T-cell (primary cell): ENCODE data around the gene HOXD13. TPM values are rescaled to one million over a fixed set of nuclear protein-coding genes. Genes with fewer than 3 reads are reported as not detected.

ENCODE experiments used
- ATAC-seq, 4 experiments: fragments of 200-7000 bp in 3 of 4; fragments of 150-1000 bp in 1 of 4; cut with Tn5 transposase; replicated peaks in 1 of 4; 1 replicate in 3 of 4; 2 replicates in 1 of 4; pipeline ENCODE4 v1.10.0; 2021; ENCODE audit warnings: moderate library complexity in 3 of 4, mild to moderate bottlenecking in 2 of 4, moderate number of reproducible peaks in 1 of 4
- CTCF ChIA-PET, 2 donors: fragments of 300-600 bp; sonication (Branson Sonifier 250); formaldehyde crosslinking; loops; one replicate each; lab custom pipeline; 2022; ENCODE audit warnings: antibody characterized with exemption in 2 of 2; lab: Charles Lee
- POLR2A ChIA-PET, 2 donors: fragments of 300-600 bp; sonication (Branson Sonifier 250); formaldehyde crosslinking; loops; one replicate each; lab custom pipeline; 2022; ENCODE audit warnings: antibody characterized with exemption in 2 of 2; lab: Charles Lee
- DNase-seq, 35 experiments: peaks; one replicate each; pipeline versions ENCODE4 v3.0.0 to v3.0.0-alpha.2; 2013 to 2023
- H3K27ac ChIP-seq: one replicate; pipeline ENCODE4 v1.5.1; 2013; ENCODE audit warnings: low read length
- H3K27me3 ChIP-seq, 2 experiments: replicated peaks in 1 of 2; 1 replicate in 1 of 2; 2 replicates in 1 of 2; pipeline versions ENCODE4 v1.6.1 to v1.7.0; 2013; ENCODE audit warnings: low read length in 1 of 2, mixed read lengths in 1 of 2; ENCODE audit not compliant: control insufficient read depth in 2 of 2, insufficient read depth in 2 of 2; ENCODE audit errors: extremely low read depth in 1 of 2
- H3K36me3 ChIP-seq, 2 donors: 1 replicate in 1 of 2; 2 replicates in 1 of 2; pipeline versions ENCODE4 v1.6.1 to v1.7.0; 2013; ENCODE audit warnings: low read length in 1 of 2; ENCODE audit not compliant: control insufficient read depth in 2 of 2, insufficient read depth in 1 of 2; ENCODE audit errors: extremely low read depth in 1 of 2
- H3K4me1 ChIP-seq, 2 experiments: 1 replicate in 1 of 2; 2 replicates in 1 of 2; pipeline versions ENCODE4 v1.6.1 to v1.7.0; 2013; ENCODE audit warnings: low read length in 2 of 2, mixed read lengths in 1 of 2; ENCODE audit not compliant: insufficient read depth in 2 of 2, control insufficient read depth in 1 of 2; ENCODE audit errors: extremely low read depth in 1 of 2
- H3K4me3 ChIP-seq, 2 donors: 1 replicate in 1 of 2; 2 replicates in 1 of 2; pipeline versions ENCODE4 v1.5.1 to v1.7.0; 2013; ENCODE audit warnings: mild to moderate bottlenecking in 2 of 2, low read length in 1 of 2, moderate library complexity in 1 of 2; ENCODE audit not compliant: control insufficient read depth in 1 of 2; ENCODE audit errors: extremely low read depth in 1 of 2
- H3K9me3 ChIP-seq: 2 replicates; pipeline ENCODE4 v1.7.0; 2013
- H3K27ac Mint-ChIP-seq, 2 donors: one replicate each; pipeline ENCODE4 v1.8.0; 2020 to 2021; ENCODE audit warnings: mild to moderate bottlenecking in 2 of 2, mixed read lengths in 2 of 2
- H3K27me3 Mint-ChIP-seq, 2 donors: one replicate each; pipeline ENCODE4 v1.8.0; 2021 to 2022; ENCODE audit warnings: mixed read lengths in 2 of 2
- H3K36me3 Mint-ChIP-seq: one replicate; pipeline ENCODE4 v1.8.0; 2021; ENCODE audit warnings: mixed read lengths
- H3K4me1 Mint-ChIP-seq, 3 donors: one replicate each; pipeline ENCODE4 v1.8.0; 2020 to 2022; ENCODE audit warnings: mixed read lengths in 3 of 3, mild to moderate bottlenecking in 1 of 3
- H3K4me3 Mint-ChIP-seq, 3 donors: one replicate each; pipeline ENCODE4 v1.8.0; 2020 to 2022; ENCODE audit warnings: mild to moderate bottlenecking in 3 of 3, mixed read lengths in 3 of 3, moderate library complexity in 3 of 3
- H3K9me3 Mint-ChIP-seq, 3 donors: one replicate each; pipeline ENCODE4 v1.8.0; 2020 to 2022; ENCODE audit warnings: mixed read lengths in 3 of 3
- WGBS: methylation state at CpG from one replicate; pipeline ENCODE4 v1.1.5; 2013; ENCODE audit warnings: missing lambda C conversion rate; ENCODE audit not compliant: insufficient coverage; 5-methylcytosine and 5-hydroxymethylcytosine counted together
- total RNA-seq, 35 experiments: library from RNA in 6 of 35; stranded (reverse) in 6 of 35; fragments of 120-200 nt in 1 of 35; gene quantifications; one replicate each; pipeline versions ENCODE4 v1.2.1 to v1.2.4 and lab custom pipeline; 2013 to 2026

Gene HOXD13
- total RNA-seq, 5 donors from 2014 or later (not counting 1 experiment from before 2014, with no cell fraction given), result not detected

DNA sequence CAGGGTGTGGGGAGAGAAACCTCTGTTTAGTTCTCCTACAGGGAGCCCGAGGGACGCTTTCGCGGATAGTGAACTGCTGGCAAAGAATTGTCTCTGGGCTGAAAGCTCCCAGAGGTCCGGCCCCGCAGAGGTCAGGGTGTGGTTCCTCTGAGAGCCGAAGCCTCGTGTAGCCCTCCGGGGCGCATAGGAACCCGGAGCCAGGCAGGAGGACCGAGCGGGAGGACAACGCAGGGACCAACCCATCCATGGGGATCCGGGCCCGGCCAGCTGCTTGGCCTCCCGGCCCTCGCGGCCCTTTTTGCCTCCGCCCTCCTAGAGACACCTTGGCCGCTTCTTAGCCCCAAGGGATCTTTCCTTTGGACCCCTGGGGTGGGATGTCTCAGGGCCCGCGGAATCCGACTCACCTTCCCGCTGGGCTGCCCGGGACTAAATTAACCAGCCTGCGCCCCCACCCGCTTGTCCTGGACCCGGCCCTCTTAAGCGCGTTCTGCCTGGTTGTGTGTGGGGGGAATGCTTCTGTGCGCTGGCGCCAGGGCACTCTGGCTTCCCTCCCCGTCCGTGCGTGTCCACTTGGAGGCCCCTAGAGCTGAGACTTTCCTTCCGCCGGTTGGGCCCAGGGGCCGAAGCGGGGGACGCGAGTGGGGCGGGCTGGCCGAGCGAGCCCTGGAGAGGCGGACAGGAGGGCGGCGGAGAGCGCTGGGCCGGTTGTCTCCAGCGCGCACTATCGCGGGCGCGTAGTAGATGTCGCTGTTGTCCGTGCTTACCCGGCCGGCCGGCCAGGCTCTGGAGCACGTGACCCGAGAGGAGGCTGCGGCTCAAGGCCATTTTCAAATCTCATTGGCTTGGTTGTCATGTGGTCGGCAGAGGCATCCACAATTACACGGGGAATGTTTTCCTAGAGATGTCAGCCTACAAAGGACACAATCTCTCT is 23.6 kb downstream of the HOXD13 start, which contains the start of gene HOXD10:
Gene HOXD10 (plus strand): TSS at position 896 of the 931 bp plus-strand sequence. CDS start 56 bp downstream, outside the sequence.
- no peaks in the 10 kb centered on the region for H3K9me3 ChIP-seq
- ATAC-seq, result no peak
- CTCF ChIA-PET, result no interaction called here
- peaks cover 0 to 6% of the 10 kb centered on the region in 2 experiments for H3K4me1 ChIP-seq
- H3K4me1 Mint-ChIP-seq, result peaks cover 5 to 11% (median 5%) of the 10 kb centered on the region in 3 donors
- POLR2A ChIA-PET, result no interaction called here
- WGBS, result 15% methylated on average over 65 of the region's 66 CpGs
- peaks cover 2 to 3% (median 3%) of the 10 kb centered on the region in 3 donors for H3K9me3 Mint-ChIP-seq
- H3K27me3 ChIP-seq, result peaks cover 36 to 84% of the 10 kb centered on the region in 2 experiments
- H3K36me3 ChIP-seq, result no peaks in the 10 kb centered on the region
- no peak within 1 kb of the TSS for H3K4me3 ChIP-seq
- no peak within 1 kb of the TSS for H3K27ac ChIP-seq
- no peak within 1 kb of the TSS for H3K27ac Mint-ChIP-seq
- peak within 1 kb of the TSS in 1 of 3 donors; percentile 36 for H3K4me3 Mint-ChIP-seq
- H3K27me3 Mint-ChIP-seq, result peaks cover 78 to 93% of the 10 kb centered on the region in 2 donors
- no peak for DNase-seq
- H3K36me3 Mint-ChIP-seq, result peaks cover 3% of the 10 kb centered on the region

DNA sequence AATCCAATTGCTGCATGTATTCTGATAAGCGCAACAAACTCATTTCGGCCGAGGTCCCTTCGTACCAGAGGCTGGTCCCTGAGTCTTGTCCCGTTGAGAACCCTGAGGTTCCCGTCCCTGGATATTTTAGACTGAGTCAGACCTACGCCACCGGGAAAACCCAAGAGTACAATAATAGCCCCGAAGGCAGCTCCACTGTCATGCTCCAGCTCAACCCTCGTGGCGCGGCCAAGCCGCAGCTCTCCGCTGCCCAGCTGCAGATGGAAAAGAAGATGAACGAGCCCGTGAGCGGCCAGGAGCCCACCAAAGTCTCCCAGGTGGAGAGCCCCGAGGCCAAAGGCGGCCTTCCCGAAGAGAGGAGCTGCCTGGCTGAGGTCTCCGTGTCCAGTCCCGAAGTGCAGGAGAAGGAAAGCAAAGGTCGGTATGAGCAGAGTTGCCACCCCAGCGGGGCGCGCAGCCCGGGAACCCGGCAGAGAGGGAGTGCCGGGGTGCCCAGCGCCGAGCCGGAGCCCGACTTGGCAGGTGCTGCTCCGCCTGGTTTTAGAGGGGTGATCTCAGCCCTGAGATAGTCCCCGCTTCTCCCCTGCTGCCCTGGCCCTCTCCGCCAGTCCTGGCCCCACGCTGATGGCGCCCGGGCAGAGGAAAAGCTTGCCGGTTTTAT is 24.8 kb downstream of the HOXD13 start:
- H3K27me3 Mint-ChIP-seq, result peaks cover 73 to 88% of the 10 kb centered on the region in 2 donors
- no peak for DNase-seq
- WGBS, result 26% methylated on average over 40 of the region's 40 CpGs
- H3K4me3 Mint-ChIP-seq, result peak overlapping the region in 1 of 3 donors; percentile 36
- no peaks in the 10 kb centered on the region for H3K9me3 ChIP-seq
- peaks cover 2 to 3% (median 3%) of the 10 kb centered on the region in 3 donors for H3K9me3 Mint-ChIP-seq
- CTCF ChIA-PET, result interaction anchor here (0.5 to 0.8 kb wide), 2 partner anchors 10 to 693 kb away, joined by 3 to 5 read pairs; no protein-coding TSS in a partner anchor
- no peak overlapping the region for H3K27ac Mint-ChIP-seq
- H3K36me3 Mint-ChIP-seq, result peaks cover 3% of the 10 kb centered on the region
- H3K36me3 ChIP-seq, result no peaks in the 10 kb centered on the region
- H3K27me3 ChIP-seq, result peaks cover 39 to 86% of the 10 kb centered on the region in 2 experiments
- no peak overlapping the region for H3K4me3 ChIP-seq
- peaks cover 0 to 13% of the 10 kb centered on the region in 2 experiments for H3K4me1 ChIP-seq
- no peak overlapping the region for H3K27ac ChIP-seq
- H3K4me1 Mint-ChIP-seq, result peaks cover 3 to 11% (median 3%) of the 10 kb centered on the region in 3 donors
- ATAC-seq, result no peak
- POLR2A ChIA-PET, result no interaction called here

DNA sequence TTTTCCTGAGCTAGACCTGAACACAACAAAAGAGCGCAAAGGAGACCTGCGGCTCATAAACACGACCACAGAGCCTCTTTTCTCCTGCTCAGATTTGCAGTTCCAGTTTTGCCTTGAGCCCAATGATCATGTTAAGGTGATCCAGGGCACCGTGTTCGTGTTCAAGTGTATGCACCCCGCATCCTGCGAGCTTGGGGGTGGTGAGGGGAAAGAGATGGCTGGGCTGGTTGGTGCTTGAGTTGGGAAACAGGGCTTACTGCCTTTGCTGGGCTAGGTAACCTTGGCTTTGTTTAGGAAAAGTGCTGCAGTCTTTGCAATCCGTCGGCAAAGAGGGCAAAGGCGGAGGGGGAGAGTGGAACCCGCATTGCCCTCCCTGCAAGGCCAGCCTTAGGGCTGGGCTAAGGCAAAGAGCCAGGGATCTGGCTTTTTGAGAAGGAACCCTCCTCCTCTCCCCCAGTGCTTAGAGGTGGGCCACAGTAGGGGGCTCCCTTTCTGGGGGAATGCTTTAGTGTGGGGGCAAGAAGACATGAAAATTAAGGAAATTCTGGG is 25.4 kb downstream of the HOXD13 start:
- peaks cover 0 to 19% of the 10 kb centered on the region in 2 experiments for H3K4me1 ChIP-seq
- Mint-ChIP-seq H3K9me3 (peaks cover 2 to 3% (median 3%) of the 10 kb centered on the region in 3 donors), H3K4me1 (peaks cover 5 to 11% (median 5%) of the 10 kb centered on the region in 3 donors), H3K27me3 (peaks cover 68 to 84% of the 10 kb centered on the region in 2 donors), H3K4me3 (peak overlapping the region in 1 of 3 donors; percentile 12), H3K36me3 (peaks cover 3% of the 10 kb centered on the region), H3K27ac (peak overlapping the region in 1 of 2 donors; percentile 66)
- ChIA-PET CTCF (interaction anchor here (0.5 to 0.8 kb wide), 2 partner anchors 10 to 693 kb away, joined by 3 to 5 read pairs; no protein-coding TSS in a partner anchor), POLR2A (no interaction called here)
- DNase-seq (no peak), ATAC-seq (no peak)
- peaks cover 39 to 86% of the 10 kb centered on the region in 2 experiments for H3K27me3 ChIP-seq
- H3K36me3 ChIP-seq, result no peaks in the 10 kb centered on the region
- no peaks in the 10 kb centered on the region for H3K9me3 ChIP-seq
- no peak overlapping the region for H3K27ac ChIP-seq
- WGBS, result 11% methylated on average over 8 of the region's 11 CpGs
- H3K4me3 ChIP-seq, result no peak overlapping the region

DNA sequence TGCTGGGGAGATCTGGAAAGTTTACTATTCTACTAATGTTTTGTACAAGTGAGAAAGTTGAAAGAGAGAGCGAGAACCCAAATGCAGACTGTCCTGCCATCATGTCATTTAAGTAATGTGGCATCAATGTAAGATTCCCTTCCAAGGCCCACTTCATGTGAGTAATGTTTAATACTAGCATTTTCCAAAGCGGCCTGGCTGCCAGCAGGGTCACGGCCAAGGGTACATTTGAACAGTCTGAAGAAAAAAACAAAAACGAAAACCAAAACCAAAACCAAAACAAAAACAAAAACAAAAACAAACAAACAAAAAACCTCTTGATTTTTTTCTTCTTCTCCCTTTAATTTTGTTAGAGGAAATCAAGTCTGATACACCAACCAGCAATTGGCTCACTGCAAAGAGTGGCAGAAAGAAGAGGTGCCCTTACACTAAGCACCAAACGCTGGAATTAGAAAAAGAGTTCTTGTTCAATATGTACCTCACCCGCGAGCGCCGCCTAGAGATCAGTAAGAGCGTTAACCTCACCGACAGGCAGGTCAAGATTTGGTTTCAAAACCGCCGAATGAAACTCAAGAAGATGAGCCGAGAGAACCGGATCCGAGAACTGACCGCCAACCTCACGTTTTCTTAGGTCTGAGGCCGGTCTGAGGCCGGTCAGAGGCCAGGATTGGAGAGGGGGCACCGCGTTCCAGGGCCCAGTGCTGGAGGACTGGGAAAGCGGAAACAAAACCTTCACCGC is 26.2 kb downstream of the HOXD13 start:
- Histone ChIP-seq H3K27me3 (peaks cover 39 to 89% of the 10 kb centered on the region in 2 experiments), H3K4me3 (no peak overlapping the region), H3K4me1 (peaks cover 0 to 26% of the 10 kb centered on the region in 2 experiments), H3K27ac (no peak overlapping the region), H3K9me3 (no peaks in the 10 kb centered on the region), H3K36me3 (no peaks in the 10 kb centered on the region)
- no peak overlapping the region for H3K27ac Mint-ChIP-seq
- peaks cover 7 to 11% (median 8%) of the 10 kb centered on the region in 3 donors for H3K4me1 Mint-ChIP-seq
- H3K27me3 Mint-ChIP-seq, result peaks cover 68 to 80% of the 10 kb centered on the region in 2 donors
- ChIA-PET POLR2A (no interaction called here), CTCF (interaction anchor here in 1 of 2 donors (0.5 kb wide), 1 partner anchor 595 kb away, joined by 3 read pairs; no protein-coding TSS in a partner anchor)
- H3K36me3 Mint-ChIP-seq, result peaks cover 3% of the 10 kb centered on the region
- ATAC-seq (no peak), DNase-seq (peak in 1 of 35 experiments; percentile 41)
- WGBS, result 11% methylated on average over 17 of the region's 24 CpGs
- no peak overlapping the region for H3K4me3 Mint-ChIP-seq
- H3K9me3 Mint-ChIP-seq, result peaks cover 2 to 3% (median 3%) of the 10 kb centered on the region in 3 donors

DNA sequence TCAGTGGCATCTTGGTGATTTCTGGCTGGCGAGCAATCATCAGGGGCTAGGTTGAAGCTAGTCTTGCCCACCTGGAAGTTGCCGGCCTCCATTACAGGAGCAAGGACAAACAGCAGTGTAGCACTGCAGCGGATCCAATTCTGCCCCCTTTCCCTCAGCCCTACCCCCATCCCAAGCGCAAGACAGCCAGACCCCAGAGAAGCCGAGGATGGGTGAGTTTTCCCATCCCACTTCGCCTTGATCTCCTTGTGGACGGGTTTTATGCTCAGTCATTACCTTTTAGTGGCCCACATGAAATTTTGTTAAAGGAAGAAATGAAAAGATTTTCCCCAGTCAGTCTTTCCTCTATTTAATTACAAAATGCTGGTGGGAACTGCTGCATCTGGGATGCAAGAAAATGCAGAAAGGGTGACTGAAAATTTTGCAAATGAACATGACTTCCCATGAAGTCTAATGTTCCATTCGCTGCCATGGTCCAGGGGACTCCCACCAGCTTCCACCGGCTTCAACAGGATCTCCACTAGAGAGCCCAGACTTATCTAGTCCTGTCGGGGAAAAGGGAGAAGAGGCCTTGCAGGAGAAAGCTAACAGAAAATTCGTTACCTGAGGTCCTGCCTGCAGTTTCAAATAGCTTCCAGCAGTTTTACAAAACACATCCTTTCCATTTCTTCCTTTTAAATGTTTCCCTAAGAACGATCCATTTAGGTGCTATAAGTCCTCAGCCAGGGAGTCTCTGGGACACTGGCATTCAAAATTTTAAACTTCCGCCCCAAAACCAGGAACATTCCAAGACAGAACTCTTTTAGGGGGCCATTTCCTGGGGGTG is 28.1 kb downstream of the HOXD13 start:
- DNase-seq (no peak), ATAC-seq (no peak)
- peaks cover 2 to 3% (median 3%) of the 10 kb centered on the region in 3 donors for H3K9me3 Mint-ChIP-seq
- ChIA-PET POLR2A (no interaction called here), CTCF (interaction anchor here (0.8 to 1.7 kb wide), 3 partner anchors 9 to 434 kb away, joined by 3 to 6 read pairs (median 3); no protein-coding TSS in a partner anchor)
- peaks cover 3% of the 10 kb centered on the region for H3K36me3 Mint-ChIP-seq
- 27% methylated on average over 3 of the region's 13 CpGs for WGBS
- Histone ChIP-seq H3K4me1 (peaks cover 0 to 29% of the 10 kb centered on the region in 2 experiments), H3K27ac (no peak overlapping the region), H3K9me3 (no peaks in the 10 kb centered on the region), H3K36me3 (no peaks in the 10 kb centered on the region), H3K27me3 (peaks cover 38 to 94% of the 10 kb centered on the region in 2 experiments), H3K4me3 (no peak overlapping the region)
- peaks cover 76 to 83% of the 10 kb centered on the region in 2 donors for H3K27me3 Mint-ChIP-seq
- H3K4me1 Mint-ChIP-seq, result peaks cover 9 to 11% (median 10%) of the 10 kb centered on the region in 3 donors
- no peak overlapping the region for H3K27ac Mint-ChIP-seq
- H3K4me3 Mint-ChIP-seq, result peak overlapping the region in 1 of 3 donors; percentile 69
